A549 (cell line): Measurements from ENCODE around the gene ATP6AP1.

Experiments used
- CEBPB ChIP-seq, 2 experiments: fragments of >200 bp in 1 of 2; sonication (Bioruptor Twin) in 1 of 2; formaldehyde crosslinking in 1 of 2; IDR thresholded peaks; 2 replicates each; pipeline ENCODE4 v1.6.1; 2012 to 2016
- ESRRA ChIP-seq: fragments of 150-350 bp; IDR thresholded peaks from 2 replicates; pipeline ENCODE4 v1.6.1; 2014; ENCODE audit warnings: mild to moderate bottlenecking, low read length, borderline replicate concordance
- FOXS1 ChIP-seq: fragments of 250-450 bp; sonication (Bioruptor Pico); IDR thresholded peaks from 2 replicates; pipeline ENCODE4 v1.5.0; 2020; ENCODE audit warnings: mild to moderate bottlenecking, moderate library complexity
- JUN ChIP-seq, 2 experiments: fragments of >200 bp; sonication (Bioruptor Twin); formaldehyde crosslinking; IDR thresholded peaks; 2 replicates in 1 of 2; 3 replicates in 1 of 2; pipeline ENCODE4 v1.6.1; 2016 to 2017
- JUNB ChIP-seq: fragments of >200 bp; sonication (Bioruptor Twin); formaldehyde crosslinking; IDR thresholded peaks from 2 replicates; pipeline ENCODE4 v1.6.1; 2016
- MAZ ChIP-seq: fragments of 150-350 bp; IDR thresholded peaks from 2 replicates; pipeline ENCODE4 v1.6.1; 2014; ENCODE audit warnings: antibody characterized with exemption, low read depth, low read length, borderline replicate concordance
- POLR2A ChIP-seq: IDR thresholded peaks from 2 replicates; pipeline ENCODE4 v1.6.1; 2012; ENCODE audit warnings: mild to moderate bottlenecking, low read length
- SMC3 ChIP-seq: fragments of >200 bp; sonication (Bioruptor Twin); formaldehyde crosslinking; IDR thresholded peaks from 3 replicates; pipeline ENCODE4 v1.6.1; 2018; ENCODE audit warnings: inconsistent platforms
- ZSCAN20 ChIP-seq: fragments of 250-450 bp; sonication (Bioruptor Pico); IDR thresholded peaks from 2 replicates; pipeline ENCODE4 v1.8.0; 2022; ENCODE audit warnings: mild to moderate bottlenecking, moderate library complexity
- TF ChIP-seq, protein P1 (sequence below): fragments of >200 bp; sonication (Bioruptor Twin); formaldehyde crosslinking; IDR thresholded peaks from 3 replicates; pipeline ENCODE4 v1.5.1; 2016
- TF ChIP-seq, protein P2 (sequence below): fragments of 200-600 bp; sonication (generic); IDR thresholded peaks from 2 replicates; pipeline ENCODE4 v1.6.1; 2016; ENCODE audit warnings: antibody characterized with exemption, mild to moderate bottlenecking, moderate library complexity
- TF ChIP-seq, protein P3 (sequence below): fragments of 250-450 bp; sonication (Bioruptor Pico); IDR thresholded peaks from 2 replicates; pipeline ENCODE4 v1.5.0; 2021; ENCODE audit warnings: mild to moderate bottlenecking, moderate library complexity, borderline replicate concordance

DNA sequence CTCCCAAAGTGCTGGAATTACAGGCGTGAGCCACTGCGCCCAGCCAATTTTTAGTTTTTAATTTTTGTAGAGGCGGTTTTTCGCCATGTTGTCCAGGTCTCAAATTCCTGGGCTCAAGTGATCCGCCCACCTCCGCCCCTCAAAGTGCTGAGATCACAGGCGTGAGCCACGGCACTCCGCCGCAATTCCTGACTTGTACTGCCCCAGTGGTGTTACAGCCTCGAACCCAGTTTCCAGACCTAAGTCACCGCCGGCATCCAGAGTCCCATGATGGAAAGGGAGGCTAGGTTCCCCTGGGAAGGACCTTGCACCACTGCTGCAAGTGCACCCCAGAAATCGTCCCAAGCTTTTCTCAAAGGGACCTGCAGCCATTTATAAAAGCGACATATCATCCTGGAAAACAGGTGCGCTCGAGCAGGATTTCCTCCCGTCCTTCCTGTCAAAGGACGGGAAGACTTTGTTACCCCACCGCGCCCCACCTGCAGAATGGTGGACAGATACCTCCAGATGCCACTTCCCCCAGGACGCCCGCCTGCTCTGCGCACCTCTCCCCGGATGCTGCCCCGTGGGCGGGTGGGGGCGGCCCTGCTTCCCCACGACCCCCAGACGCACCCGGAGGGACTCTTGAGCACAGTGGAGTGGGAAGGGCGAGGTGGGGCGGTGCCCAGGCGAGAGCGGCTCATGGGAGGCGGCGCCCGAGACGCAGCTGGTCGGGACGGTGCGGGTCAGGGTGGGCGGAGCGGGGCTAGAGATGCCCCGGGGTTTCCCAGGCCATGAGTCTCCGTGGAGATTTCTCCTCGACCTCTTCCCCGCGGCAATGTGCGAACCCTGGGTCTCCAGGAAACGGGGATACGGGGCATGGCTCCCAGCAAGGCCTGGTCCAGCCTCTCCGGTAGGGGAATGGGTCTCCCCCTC, 31.2 kb upstream of the ATP6AP1 start:
- TF ChIP-seq, protein P1, sequence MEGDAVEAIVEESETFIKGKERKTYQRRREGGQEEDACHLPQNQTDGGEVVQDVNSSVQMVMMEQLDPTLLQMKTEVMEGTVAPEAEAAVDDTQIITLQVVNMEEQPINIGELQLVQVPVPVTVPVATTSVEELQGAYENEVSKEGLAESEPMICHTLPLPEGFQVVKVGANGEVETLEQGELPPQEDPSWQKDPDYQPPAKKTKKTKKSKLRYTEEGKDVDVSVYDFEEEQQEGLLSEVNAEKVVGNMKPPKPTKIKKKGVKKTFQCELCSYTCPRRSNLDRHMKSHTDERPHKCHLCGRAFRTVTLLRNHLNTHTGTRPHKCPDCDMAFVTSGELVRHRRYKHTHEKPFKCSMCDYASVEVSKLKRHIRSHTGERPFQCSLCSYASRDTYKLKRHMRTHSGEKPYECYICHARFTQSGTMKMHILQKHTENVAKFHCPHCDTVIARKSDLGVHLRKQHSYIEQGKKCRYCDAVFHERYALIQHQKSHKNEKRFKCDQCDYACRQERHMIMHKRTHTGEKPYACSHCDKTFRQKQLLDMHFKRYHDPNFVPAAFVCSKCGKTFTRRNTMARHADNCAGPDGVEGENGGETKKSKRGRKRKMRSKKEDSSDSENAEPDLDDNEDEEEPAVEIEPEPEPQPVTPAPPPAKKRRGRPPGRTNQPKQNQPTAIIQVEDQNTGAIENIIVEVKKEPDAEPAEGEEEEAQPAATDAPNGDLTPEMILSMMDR, result no peak
- TF ChIP-seq JUNB, result no peak
- TF ChIP-seq CEBPB (IDR thresholded peaks at IDR 0.05), result no peak
- no peak for TF ChIP-seq JUN (IDR thresholded peaks at IDR 0.05)
- TF ChIP-seq POLR2A, result peak; percentile 49
- no peak for TF ChIP-seq SMC3
- no peak for TF ChIP-seq ZSCAN20 (CRISPR knock-in tag)
- TF ChIP-seq, protein P2, sequence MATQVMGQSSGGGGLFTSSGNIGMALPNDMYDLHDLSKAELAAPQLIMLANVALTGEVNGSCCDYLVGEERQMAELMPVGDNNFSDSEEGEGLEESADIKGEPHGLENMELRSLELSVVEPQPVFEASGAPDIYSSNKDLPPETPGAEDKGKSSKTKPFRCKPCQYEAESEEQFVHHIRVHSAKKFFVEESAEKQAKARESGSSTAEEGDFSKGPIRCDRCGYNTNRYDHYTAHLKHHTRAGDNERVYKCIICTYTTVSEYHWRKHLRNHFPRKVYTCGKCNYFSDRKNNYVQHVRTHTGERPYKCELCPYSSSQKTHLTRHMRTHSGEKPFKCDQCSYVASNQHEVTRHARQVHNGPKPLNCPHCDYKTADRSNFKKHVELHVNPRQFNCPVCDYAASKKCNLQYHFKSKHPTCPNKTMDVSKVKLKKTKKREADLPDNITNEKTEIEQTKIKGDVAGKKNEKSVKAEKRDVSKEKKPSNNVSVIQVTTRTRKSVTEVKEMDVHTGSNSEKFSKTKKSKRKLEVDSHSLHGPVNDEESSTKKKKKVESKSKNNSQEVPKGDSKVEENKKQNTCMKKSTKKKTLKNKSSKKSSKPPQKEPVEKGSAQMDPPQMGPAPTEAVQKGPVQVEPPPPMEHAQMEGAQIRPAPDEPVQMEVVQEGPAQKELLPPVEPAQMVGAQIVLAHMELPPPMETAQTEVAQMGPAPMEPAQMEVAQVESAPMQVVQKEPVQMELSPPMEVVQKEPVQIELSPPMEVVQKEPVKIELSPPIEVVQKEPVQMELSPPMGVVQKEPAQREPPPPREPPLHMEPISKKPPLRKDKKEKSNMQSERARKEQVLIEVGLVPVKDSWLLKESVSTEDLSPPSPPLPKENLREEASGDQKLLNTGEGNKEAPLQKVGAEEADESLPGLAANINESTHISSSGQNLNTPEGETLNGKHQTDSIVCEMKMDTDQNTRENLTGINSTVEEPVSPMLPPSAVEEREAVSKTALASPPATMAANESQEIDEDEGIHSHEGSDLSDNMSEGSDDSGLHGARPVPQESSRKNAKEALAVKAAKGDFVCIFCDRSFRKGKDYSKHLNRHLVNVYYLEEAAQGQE, result no peak
- no peak for TF ChIP-seq ESRRA
- TF ChIP-seq FOXS1 (CRISPR knock-in tag), result no peak
- TF ChIP-seq, protein P3, sequence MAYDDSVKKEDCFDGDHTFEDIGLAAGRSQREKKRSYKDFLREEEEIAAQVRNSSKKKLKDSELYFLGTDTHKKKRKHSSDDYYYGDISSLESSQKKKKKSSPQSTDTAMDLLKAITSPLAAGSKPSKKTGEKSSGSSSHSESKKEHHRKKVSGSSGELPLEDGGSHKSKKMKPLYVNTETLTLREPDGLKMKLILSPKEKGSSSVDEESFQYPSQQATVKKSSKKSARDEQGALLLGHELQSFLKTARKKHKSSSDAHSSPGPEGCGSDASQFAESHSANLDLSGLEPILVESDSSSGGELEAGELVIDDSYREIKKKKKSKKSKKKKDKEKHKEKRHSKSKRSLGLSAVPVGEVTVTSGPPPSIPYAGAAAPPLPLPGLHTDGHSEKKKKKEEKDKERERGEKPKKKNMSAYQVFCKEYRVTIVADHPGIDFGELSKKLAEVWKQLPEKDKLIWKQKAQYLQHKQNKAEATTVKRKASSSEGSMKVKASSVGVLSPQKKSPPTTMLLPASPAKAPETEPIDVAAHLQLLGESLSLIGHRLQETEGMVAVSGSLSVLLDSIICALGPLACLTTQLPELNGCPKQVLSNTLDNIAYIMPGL (CRISPR knock-in tag), result no peak
- TF ChIP-seq MAZ, result no peak
